ENCODE data around the gene CCDC167.
"Not testable (repeated sequence)": the region's sequence is repeated elsewhere in the genome, so short reads cannot be mapped to it uniquely, and the experiment has no call there.

GRCh38 chr6:37443216-37443542, 56.5 kb downstream of the CCDC167 start:
- TF ChIP-seq CTCF (IDR thresholded peaks at IDR 0.05 in 4 of 5, conservative IDR thresholded peaks at IDR 0.05 in 1 of 5); POLR2A (IDR thresholded peaks at IDR 0.05): not testable (repeated sequence)
